Measurements from ENCODE around the gene ANKRD11. TPM values are rescaled to one million over a fixed set of nuclear protein-coding genes. Genes with fewer than 3 reads are reported as not detected.

The ANKRD11 gene
- total RNA-seq, 1 donor from 2014 or later = 64.9 TPM

GRCh38 chr16:89242795-89243200 is 247.6 kb downstream of the ANKRD11 start:
- ATAC-seq (ENCODE audit: poor library complexity) = no peak
- intact Hi-C loops (cut with DNase I) = no loop called here
- no peak for DNase-seq

- intact Hi-C loops (cut with DNase I) = no loop called here
- ATAC-seq (ENCODE audit: poor library complexity) (peak; percentile 75), DNase-seq (peak; percentile 74)
Observed at GRCh38 chr16:89241187-89242007, 249.0 kb downstream of the ANKRD11 start.

- intact Hi-C loops (cut with DNase I) = no loop called here
- ATAC-seq (ENCODE audit: poor library complexity) (no peak), DNase-seq (no peak)
Observed at GRCh38 chr16:89237733-89238132, 252.6 kb downstream of the ANKRD11 start.

GRCh38 chr16:89233678-89234490 is 256.5 kb downstream of the ANKRD11 start:
- ATAC-seq (ENCODE audit: poor library complexity) = no peak
- intact Hi-C loops (cut with DNase I) = no loop called here
- DNase-seq = no peak

GRCh38 chr16:89232107-89232506 is 258.3 kb downstream of the ANKRD11 start:
- ATAC-seq (ENCODE audit: poor library complexity) = peak; percentile 53
- intact Hi-C loops (cut with DNase I) = no loop called here
- DNase-seq = no peak

- intact Hi-C loops (cut with DNase I) = no loop called here
- peak; percentile 70 for ATAC-seq (ENCODE audit: poor library complexity)
Observed at GRCh38 chr16:89230255-89230654, 260.1 kb downstream of the ANKRD11 start.

GRCh38 chr16:89224665-89225064 is 265.7 kb downstream of the ANKRD11 start:
- ATAC-seq (ENCODE audit: poor library complexity) = no peak

More at GRCh38 chr16:89230255-89230654, 260.1 kb downstream of the ANKRD11 start:
- no peak for DNase-seq

GRCh38 chr16:89222931-89223330 is 267.4 kb downstream of the ANKRD11 start:
- ATAC-seq (ENCODE audit: poor library complexity) (no peak), DNase-seq (no peak)
- intact Hi-C loops (cut with DNase I) = no loop called here

More at GRCh38 chr16:89224665-89225064, 265.7 kb downstream of the ANKRD11 start:
- no peak for DNase-seq
- intact Hi-C loops (cut with DNase I) = no loop called here

GRCh38 chr16:89221604-89222003 is 268.8 kb downstream of the ANKRD11 start:
- intact Hi-C loops (cut with DNase I) = no loop called here
- DNase-seq (no peak), ATAC-seq (ENCODE audit: poor library complexity) (no peak)

- no peak for ATAC-seq (ENCODE audit: poor library complexity)
- DNase-seq = no peak
- intact Hi-C loops (cut with DNase I) = loop anchor here (5.0 kb wide), 1 partner anchor 477 kb away; no protein-coding TSS in a partner anchor
Observed at GRCh38 chr16:89219365-89219764, 271.0 kb downstream of the ANKRD11 start.

Other genes starting within 250 kb of the ANKRD11 start
- gene SPG7, start 17.8 kb upstream of the ANKRD11 start, total RNA-seq = 108 TPM
- 1,044 TPM for gene RPL13, start 70.1 kb upstream of the ANKRD11 start, total RNA-seq
- not detected for gene CPNE7, start 85.2 kb upstream of the ANKRD11 start, total RNA-seq
- gene DPEP1, start 123.1 kb upstream of the ANKRD11 start, total RNA-seq = not detected
- 32.6 TPM for gene CHMP1A, start 167.1 kb upstream of the ANKRD11 start, total RNA-seq
- 1.9 TPM for gene SPATA33, start 167.3 kb upstream of the ANKRD11 start, total RNA-seq
- 20.7 TPM for gene CDK10, start 196.1 kb upstream of the ANKRD11 start, total RNA-seq
- 4.1 TPM for gene SPATA2L, start 211.1 kb upstream of the ANKRD11 start, total RNA-seq
- 11.2 TPM for gene VPS9D1, start 230.3 kb upstream of the ANKRD11 start, total RNA-seq
- gene ZNF276, start 231.0 kb upstream of the ANKRD11 start, total RNA-seq = 10.2 TPM

Measured in Right ventricle myocardium superior (tissue), 1 donor.